HL-60 (cell line): ENCODE measurements around the gene PROM2.

Source experiments
- DNase-seq, 2 experiments: peaks; one replicate each; pipeline ENCODE4 v3.0.0-alpha.2; 2010 to 2020; ENCODE audit warnings: low read depth in 1 of 2, low spot score in 1 of 2
- H3K27ac ChIP-seq: fragments of 250-450 bp; sonication (Bioruptor Pico); replicated peaks from 2 replicates; pipeline ENCODE4 v1.5.1; 2020; ENCODE audit warnings: mild to moderate bottlenecking, moderate library complexity
- H3K27me3 ChIP-seq: fragments of 250-450 bp; sonication (Bioruptor Pico); 2 replicates; pipeline ENCODE4 v1.5.1; 2021; ENCODE audit warnings: mild to moderate bottlenecking, moderate library complexity; ENCODE audit not compliant: insufficient read depth, poor library complexity, severe bottlenecking
- H3K4me3 ChIP-seq: replicated peaks from 2 replicates; pipeline ENCODE4 v1.5.1; 2011; ENCODE audit warnings: mild to moderate bottlenecking, control low read depth, low read length; ENCODE audit not compliant: insufficient read depth
- GABPA ChIP-seq: IDR thresholded peaks from 2 replicates; pipeline ENCODE4 v1.6.1; 2012; ENCODE audit warnings: low read depth
- POLR2AphosphoS5 ChIP-seq: IDR thresholded peaks from 2 replicates; pipeline ENCODE4 v1.6.1; 2012; ENCODE audit warnings: low read depth
- SPI1 ChIP-seq: IDR thresholded peaks from 2 replicates; pipeline ENCODE4 v1.6.1; 2012; ENCODE audit warnings: low read depth, mild to moderate bottlenecking, borderline replicate concordance
- TF ChIP-seq, protein P1 (sequence below): IDR thresholded peaks from one replicate; pipeline ENCODE4 v1.5.1; 2011; ENCODE audit warnings: low read length, control low read depth, inconsistent platforms; ENCODE audit not compliant: insufficient read depth
- TF ChIP-seq, protein P2 (sequence below): IDR thresholded peaks from 2 replicates; pipeline ENCODE4 v1.6.1; 2012; ENCODE audit warnings: low read depth; ENCODE audit not compliant: insufficient replicate concordance

The PROM2 gene

DNA sequence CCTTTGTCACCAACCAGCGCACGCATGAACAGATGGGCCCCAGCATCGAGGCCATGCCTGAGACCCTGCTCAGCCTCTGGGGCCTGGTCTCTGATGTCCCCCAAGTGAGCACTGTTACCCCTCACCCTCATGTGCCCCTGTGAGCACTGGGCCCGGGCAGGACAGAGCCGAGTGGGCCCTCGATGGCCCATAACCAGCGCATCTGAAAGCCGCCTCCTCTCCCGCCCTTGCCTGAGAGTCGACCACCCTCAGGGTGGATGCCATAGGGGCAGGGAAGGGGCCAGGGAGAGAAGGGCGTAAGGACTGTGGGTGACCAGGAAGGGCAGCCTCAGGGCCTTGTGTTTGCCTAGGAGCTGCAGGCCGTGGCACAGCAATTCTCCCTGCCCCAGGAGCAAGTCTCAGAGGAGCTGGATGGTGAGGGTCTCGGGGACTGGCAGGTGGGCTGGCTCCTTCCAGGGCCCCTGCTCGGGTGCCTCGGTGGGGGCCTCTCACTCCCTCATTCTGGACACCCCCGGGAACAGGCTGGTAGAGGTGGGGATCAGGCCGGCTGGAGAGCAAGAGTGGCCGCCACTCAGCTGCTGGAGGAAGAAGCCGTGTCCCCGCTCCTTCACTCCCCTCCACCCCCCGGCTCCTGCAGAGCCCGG lies 2.1 kb downstream of the PROM2 start:
- Histone ChIP-seq H3K4me3 (no peak overlapping the region), H3K27ac (no peak overlapping the region), H3K27me3 (no peaks in the 10 kb centered on the region)
- no peak for DNase-seq
- TF ChIP-seq, protein P1, sequence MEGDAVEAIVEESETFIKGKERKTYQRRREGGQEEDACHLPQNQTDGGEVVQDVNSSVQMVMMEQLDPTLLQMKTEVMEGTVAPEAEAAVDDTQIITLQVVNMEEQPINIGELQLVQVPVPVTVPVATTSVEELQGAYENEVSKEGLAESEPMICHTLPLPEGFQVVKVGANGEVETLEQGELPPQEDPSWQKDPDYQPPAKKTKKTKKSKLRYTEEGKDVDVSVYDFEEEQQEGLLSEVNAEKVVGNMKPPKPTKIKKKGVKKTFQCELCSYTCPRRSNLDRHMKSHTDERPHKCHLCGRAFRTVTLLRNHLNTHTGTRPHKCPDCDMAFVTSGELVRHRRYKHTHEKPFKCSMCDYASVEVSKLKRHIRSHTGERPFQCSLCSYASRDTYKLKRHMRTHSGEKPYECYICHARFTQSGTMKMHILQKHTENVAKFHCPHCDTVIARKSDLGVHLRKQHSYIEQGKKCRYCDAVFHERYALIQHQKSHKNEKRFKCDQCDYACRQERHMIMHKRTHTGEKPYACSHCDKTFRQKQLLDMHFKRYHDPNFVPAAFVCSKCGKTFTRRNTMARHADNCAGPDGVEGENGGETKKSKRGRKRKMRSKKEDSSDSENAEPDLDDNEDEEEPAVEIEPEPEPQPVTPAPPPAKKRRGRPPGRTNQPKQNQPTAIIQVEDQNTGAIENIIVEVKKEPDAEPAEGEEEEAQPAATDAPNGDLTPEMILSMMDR, result no peak
- TF ChIP-seq POLR2AphosphoS5 (no peak), GABPA (no peak), SPI1 (no peak)
- TF ChIP-seq, protein P2, sequence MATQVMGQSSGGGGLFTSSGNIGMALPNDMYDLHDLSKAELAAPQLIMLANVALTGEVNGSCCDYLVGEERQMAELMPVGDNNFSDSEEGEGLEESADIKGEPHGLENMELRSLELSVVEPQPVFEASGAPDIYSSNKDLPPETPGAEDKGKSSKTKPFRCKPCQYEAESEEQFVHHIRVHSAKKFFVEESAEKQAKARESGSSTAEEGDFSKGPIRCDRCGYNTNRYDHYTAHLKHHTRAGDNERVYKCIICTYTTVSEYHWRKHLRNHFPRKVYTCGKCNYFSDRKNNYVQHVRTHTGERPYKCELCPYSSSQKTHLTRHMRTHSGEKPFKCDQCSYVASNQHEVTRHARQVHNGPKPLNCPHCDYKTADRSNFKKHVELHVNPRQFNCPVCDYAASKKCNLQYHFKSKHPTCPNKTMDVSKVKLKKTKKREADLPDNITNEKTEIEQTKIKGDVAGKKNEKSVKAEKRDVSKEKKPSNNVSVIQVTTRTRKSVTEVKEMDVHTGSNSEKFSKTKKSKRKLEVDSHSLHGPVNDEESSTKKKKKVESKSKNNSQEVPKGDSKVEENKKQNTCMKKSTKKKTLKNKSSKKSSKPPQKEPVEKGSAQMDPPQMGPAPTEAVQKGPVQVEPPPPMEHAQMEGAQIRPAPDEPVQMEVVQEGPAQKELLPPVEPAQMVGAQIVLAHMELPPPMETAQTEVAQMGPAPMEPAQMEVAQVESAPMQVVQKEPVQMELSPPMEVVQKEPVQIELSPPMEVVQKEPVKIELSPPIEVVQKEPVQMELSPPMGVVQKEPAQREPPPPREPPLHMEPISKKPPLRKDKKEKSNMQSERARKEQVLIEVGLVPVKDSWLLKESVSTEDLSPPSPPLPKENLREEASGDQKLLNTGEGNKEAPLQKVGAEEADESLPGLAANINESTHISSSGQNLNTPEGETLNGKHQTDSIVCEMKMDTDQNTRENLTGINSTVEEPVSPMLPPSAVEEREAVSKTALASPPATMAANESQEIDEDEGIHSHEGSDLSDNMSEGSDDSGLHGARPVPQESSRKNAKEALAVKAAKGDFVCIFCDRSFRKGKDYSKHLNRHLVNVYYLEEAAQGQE, result no peak

DNA sequence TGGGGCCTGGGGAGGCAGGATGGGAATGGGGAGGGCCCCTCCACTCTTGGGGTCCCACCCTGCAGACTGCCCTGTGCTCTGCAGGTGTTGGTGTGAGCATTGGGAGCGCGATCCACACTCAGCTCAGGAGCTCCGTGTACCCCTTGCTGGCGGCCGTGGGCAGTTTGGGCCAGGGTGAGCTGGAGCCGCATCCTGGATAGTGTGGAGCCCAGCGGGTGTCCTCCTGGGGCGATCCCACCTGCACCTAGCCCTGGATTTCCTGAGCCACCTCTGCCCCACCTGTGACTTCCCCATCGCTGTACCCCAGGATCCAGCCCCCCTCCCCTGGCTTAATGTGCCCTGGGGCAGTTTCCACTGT lies 2.6 kb downstream of the PROM2 start:
- Histone ChIP-seq H3K27ac (no peak overlapping the region), H3K27me3 (no peaks in the 10 kb centered on the region), H3K4me3 (no peak overlapping the region)
- TF ChIP-seq SPI1 (no peak), POLR2AphosphoS5 (no peak)
- DNase-seq, result no peak

DNA sequence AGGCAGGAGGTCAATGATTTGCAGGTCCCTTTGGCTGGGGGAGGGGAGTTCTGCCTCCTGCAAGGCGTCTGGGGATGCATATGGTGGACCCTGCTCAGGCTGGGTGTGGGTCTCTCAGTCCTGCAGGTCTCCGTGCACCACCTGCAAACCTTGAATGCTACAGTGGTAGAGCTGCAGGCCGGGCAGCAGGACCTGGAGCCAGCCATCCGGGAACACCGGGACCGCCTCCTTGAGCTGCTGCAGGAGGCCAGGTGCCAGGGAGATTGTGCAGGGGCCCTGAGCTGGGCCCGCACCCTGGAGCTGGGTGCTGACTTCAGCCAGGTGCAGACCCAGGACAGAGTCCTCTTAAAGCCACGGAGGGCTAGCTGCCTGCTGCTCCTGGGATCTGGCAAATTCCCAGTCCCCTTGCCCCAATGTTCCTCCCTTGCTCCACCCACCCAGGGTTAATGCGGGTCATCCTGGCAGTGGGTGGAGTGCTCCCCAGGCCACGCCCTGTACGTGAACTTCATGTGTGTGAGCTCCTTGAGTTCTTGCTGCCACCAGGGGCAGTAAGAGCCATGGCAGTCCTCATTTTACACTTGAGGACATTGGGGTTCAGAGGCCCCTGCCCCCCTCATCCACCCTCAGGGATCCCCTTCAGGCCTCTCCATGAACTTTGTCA lies 3.1 kb downstream of the PROM2 start:
- Histone ChIP-seq H3K27ac (no peak overlapping the region), H3K27me3 (no peaks in the 10 kb centered on the region), H3K4me3 (no peak overlapping the region)
- DNase-seq, result no peak
- TF ChIP-seq SPI1 (no peak), POLR2AphosphoS5 (no peak), GABPA (no peak)
- TF ChIP-seq, protein P2, result no peak
- TF ChIP-seq, protein P1, result no peak

DNA sequence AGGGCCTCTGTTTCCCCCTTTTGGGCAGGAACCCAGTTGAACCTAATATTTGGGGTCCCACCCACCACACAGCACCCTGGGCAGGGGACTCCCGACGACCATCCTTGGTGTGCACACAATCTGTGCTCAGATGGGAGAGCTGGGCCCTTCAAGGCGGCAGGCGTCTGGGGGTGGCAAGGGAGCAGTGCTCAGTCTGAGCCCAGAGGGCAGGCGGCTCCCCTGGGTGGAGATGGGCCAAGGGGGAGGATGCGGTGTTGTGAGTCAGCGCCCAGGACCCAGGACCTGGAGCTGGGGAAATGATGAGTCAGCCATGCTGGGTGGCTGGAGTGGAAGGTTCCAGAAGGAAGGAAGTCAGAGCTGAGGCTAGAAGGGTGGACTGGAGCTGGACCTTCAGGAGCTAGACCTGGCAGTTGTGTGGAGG lies 3.8 kb downstream of the PROM2 start:
- DNase-seq, result no peak
- no peak overlapping the region for H3K27ac ChIP-seq
- no peak for TF ChIP-seq GABPA
- TF ChIP-seq SPI1, result no peak
- no peak for TF ChIP-seq POLR2AphosphoS5
- TF ChIP-seq, protein P1, result no peak
- TF ChIP-seq, protein P2, result no peak
- no peak overlapping the region for H3K4me3 ChIP-seq
- no peaks in the 10 kb centered on the region for H3K27me3 ChIP-seq
